Femur (tissue), 1 donor: Measurements from ENCODE around the gene SMIM29.

Experiments
- DNase-seq: peaks from one replicate; pipeline ENCODE4 v3.0.0-alpha.2; 2017

Gene SMIM29

GRCh38 chr6:34240329-34241248 is 8.2 kb downstream of the SMIM29 start:
- no peak for DNase-seq

- DNase-seq, result no peak
These were observed 8.9 kb downstream of the SMIM29 start for GRCh38 chr6:34239893-34240292.

DNA sequence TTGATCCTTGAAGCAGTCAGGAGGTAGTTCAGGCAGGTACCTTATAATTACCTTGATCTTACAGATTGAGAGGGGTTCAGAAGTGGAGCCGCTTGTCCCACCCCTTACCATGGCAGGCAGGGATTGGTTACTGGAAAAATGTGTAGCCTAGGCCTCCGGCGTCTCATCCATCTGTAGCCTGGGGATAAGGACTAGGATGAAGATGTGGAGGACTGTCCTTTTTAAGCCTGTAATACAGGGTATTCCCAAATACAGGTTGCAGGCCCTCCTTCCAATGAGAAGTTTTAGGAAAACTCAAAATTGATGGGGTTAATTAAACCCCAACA is 9.3 kb downstream of the SMIM29 start:
- no peak for DNase-seq

- no peak for DNase-seq
These were observed 10.0 kb downstream of the SMIM29 start for GRCh38 chr6:34238585-34239499.

GRCh38 chr6:34237722-34238584 is 10.9 kb downstream of the SMIM29 start:
- DNase-seq, result peak; percentile 34

DNA sequence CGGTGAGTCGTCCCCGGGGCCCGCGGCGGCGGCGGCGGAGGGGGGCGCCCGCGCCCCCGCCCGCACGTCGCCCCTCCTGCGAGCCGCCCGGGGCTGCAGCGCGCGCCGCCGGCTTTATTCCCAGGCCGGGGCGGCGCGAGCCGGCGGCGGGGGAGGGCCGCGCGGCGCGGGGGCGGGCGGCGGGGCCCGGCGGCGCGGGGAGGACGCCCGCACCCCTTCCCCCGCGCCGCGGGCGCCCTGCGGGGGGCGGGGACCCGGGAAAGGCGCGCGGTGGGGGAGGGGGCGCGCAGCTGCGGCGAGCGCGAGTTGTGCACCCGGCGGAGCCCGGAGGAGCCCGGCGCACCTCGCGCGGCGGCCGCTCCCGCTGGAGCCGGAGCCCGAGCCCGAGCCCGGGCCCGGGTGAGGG is 11.5 kb downstream of the SMIM29 start:
- DNase-seq, result no peak

DNA sequence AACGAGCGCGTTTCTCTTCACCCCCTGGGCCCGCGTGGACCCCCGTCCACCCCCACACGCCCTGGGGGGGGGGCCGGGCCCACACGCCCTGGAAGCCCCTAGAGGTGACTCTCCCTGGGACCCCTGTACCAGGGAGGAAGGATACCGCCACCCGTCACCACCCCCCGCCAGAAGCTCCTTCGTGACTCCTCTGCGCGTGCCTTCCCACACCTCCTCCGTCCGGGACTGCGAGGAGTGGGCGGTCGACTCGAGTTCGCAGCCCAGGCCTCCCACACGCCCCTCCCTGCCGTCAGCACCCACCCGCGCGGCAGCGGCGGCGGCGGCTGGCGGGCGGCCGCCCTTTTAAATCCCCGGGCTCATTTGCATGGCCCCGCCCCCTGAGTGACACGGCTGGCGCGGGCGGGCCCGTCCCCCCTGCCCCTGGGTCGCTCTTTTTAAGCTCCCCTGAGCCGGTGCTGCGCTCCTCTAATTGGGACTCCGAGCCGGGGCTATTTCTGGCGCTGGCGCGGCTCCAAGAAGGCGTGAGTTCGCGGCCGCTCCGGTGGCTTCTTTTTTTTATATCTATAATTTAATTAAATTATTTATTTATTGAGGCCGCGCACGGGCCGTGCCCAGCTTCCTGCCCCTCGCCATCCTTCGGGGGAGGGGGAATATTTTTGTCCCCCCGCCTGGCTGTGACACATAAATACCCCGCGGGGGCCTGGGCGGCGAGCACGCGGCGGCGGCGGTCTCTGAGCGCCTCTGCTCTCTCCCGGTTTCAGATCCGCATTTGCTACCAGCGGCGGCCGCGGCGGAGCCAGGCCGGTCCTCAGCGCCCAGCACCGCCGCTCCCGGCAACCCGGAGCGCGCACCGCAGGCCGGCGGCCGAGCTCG is 12.1 kb downstream of the SMIM29 start, which contains the start of gene HMGA1:
Gene HMGA1 (plus strand): TSS at position 431 of the 873 bp plus-strand sequence. CDS start 3,908 bp downstream, outside the sequence.
- DNase-seq, result peak; percentile 89

GRCh38 chr6:34236131-34236442 is 12.7 kb downstream of the SMIM29 start:
- no peak for DNase-seq

- DNase-seq, result peak; percentile 64
These were observed 13.3 kb downstream of the SMIM29 start for GRCh38 chr6:34235307-34236130.

GRCh38 chr6:34234667-34235306 is 14.0 kb downstream of the SMIM29 start:
- DNase-seq, result no peak

DNA sequence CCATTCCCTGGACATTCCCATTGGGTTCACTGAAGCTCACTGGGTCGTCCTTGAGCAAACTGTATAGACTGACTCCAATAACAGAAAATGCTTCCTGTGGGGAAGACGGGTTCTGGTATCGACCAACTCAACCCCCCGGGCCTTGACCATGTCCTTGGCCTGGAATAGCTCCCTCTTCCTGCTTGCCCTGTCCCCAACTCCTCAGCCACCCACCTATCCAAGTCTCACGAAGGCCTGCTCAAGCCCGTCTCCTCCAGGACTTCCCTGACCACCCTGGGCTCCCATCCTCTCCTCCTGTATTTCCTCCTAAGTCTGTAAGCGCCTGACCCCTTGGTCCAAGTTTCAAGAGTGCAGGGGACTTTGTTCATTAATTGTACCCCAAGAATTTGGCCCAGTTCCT is 14.9 kb downstream of the SMIM29 start:
- no peak for DNase-seq

DNA sequence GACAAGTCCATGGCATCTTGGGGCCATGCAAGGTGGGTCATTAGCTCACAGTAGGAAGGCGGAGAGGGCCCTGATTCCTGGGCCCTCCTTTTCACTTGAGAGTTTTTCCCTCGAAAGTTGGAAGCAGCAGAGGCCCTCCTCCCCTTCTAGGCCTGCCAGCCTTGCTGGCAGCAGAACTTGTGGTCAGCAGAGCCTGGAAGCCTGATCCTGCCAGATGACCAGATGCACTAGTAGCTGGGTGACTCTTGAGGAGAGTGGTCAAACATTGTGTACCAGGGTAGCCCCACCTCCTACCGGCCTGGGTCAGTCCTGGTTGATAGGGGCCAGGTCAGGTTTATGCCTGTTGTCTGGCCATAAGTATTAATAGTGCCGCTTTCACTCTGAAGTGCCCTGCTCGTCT is 15.9 kb downstream of the SMIM29 start:
- peak; percentile 38 for DNase-seq

DNA sequence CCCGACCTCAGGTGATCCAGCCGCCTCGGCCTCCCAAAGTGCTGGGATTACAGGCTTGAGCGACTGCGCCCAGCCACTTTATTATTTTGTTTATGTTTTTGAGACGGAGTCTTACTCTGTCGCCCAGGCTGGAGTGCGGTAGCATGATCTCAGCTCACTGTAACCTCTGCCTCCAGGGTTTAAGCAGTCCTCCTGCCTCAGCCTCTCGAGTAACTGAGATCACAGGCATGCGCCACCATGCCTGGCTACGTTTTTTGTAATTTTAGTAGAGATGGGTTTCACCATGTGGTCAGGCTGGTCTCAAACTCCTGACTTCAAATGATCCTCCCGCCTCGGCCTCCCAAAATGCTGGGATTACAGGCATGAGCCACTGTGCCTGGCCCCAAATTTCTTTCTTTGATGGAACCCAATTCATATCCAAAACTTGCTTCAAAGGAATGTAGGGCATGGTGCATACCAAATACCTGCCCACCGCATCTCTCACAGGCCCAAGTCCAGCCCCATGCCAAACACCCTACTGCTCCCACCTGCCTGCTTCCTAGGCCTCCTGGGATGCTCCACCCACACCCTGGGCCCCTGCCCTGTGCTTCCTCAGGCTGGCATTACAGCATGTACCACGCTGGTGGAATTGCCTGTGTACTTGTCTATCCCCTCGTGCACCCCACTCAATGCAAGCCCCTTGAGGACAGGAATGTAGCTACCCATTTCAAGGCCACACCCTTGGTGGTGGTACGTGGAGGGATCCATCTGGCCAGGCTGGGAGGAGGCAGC is 17.1 kb downstream of the SMIM29 start:
- DNase-seq, result no peak

GRCh38 chr6:34230653-34231371 is 18.0 kb downstream of the SMIM29 start:
- DNase-seq, result no peak

DNA sequence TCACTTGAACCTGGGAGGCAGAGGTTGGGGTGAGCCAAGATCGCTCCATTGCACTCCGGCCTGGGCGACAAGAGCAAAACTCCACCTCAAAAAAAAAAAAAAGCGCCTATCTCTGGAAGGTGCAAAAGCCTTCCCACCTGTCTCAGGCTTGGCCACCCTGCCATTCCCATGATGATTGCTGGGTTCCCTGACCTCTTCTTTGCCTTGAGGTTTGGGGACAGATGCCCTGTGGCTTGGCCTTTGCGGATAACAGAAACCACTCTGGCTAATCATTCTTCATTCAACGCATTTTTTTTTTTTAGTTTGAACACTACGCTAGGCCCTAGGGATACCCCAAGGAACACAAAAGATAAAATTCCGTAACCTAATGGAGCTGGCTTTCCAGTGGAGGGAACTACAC is 18.9 kb downstream of the SMIM29 start:
- no peak for DNase-seq

DNA sequence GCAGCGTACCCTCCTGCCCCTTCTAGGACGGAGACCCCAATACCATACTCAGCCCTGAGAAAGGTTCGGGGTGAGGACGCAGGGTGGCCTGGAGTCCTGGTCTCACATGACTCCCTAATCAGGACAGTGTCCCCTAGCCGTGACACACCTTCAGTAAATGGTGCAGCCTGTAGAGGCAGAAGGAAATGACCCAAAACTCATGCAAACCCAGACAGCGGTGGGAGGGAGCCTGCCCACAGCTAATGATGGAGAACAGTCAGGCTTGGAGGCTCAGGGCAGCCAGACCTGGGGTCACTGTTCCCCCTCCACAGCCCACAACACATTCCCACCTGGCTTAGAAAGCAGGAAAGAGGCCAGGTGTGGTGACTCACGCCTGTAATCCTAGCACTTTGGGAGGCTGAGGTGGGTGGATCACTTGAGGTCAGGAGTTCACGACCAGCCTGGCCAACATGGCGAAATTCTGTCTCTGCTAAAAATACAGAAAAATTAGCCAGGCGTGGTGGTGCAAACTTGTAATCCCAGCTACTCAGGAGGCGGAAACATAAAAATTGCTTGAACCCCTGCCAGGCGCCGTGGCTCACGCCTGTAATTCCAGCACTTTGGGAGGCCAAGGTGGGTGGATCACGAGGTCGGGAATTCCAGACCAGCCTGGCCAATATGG is 20.9 kb downstream of the SMIM29 start:
- DNase-seq, result no peak

DNA sequence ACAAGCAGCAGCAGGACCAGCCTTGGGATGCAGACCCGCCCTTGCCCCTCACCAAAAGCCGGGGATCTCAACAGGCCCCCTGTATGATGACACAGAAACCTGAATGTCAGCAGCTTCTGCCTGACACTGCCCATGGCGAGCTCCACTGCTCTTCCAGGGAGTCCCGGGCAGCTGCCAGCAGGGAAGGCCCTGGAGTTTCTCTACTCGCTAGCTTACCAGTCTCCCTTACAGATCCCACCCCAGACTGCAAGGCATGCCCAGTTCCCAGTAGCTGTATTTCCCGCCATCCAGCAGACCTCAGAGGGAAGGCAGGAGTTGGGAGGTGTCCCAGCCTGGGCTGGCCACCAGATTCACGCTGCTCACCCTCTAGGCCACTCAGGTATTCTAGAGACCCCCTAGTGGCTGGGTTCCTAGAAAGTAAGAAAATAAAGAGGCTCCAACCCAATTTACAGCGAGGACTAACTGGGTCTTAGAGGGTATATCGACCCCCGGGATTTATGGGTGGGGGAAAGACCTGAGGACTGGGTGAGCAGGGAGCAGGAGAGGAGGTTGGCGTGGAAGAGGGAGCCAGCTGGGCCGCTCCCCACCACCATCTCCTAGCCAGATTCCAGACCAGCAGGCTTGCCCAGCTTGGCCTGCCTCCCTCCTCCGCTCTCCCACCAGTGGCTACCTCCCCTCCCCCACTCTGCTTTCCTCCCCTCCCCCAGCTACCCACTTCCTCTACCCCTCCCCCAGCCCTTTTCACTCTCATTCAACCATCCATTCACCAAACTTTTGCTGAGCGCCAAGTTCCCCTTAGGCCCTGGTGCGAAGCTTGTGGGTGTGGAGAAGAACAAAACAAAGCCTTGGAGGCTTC is 21.8 kb downstream of the SMIM29 start:
- DNase-seq, result no peak
